SK-N-SH (cell line): Measurements from ENCODE around the gene RCBTB2. TPM values are rescaled to one million over a fixed set of nuclear protein-coding genes. Genes with fewer than 3 reads are reported as not detected.

Experiments
- CTCF ChIA-PET: fragments of 300-600, 350-600 bp; formaldehyde crosslinking; extraction: SDS; loops from one replicate; lab custom pipeline; 2021; lab: Yijun Ruan, JAX
- POLR2A ChIA-PET: fragments of 350-600 bp; sonication (Branson Sonifier 250); formaldehyde crosslinking; extraction: SDS; loops from one replicate; lab custom pipeline; 2020; ENCODE audit warnings: antibody characterized with exemption, inconsistent platforms; lab: Yijun Ruan, JAX
- DNase-seq: peaks from one replicate; pipeline ENCODE4 v3.0.0; 2012
- H2AFZ ChIP-seq: fragments of 200-600 bp; sonication (generic); 2 replicates; pipeline ENCODE4 v1.8.1; 2016; ENCODE audit warnings: antibody characterized with exemption, mild to moderate bottlenecking, low read depth
- H3F3A ChIP-seq: fragments of 200-600 bp; sonication (generic); replicated peaks from 2 replicates; pipeline ENCODE3; 2016; ENCODE audit warnings: antibody characterized with exemption, mild to moderate bottlenecking; ENCODE audit not compliant: insufficient read depth
- H3K27ac ChIP-seq, 2 experiments: fragments of 200-500 bp in 1 of 2; fragments of 200-600 bp in 1 of 2; sonication (Bioruptor generic) in 1 of 2; sonication (generic), shearing (Covaris generic) in 1 of 2; 2 replicates each; pipeline versions ENCODE4 v1.5.1 to v1.6.1; 2014 to 2016; ENCODE audit warnings: low read depth in 2 of 2, inconsistent platforms in 1 of 2, low read length in 1 of 2, mild to moderate bottlenecking in 1 of 2, mixed read lengths in 1 of 2
- H3K27me3 ChIP-seq: fragments of 200-600 bp; sonication (generic), shearing (Covaris generic); 2 replicates; pipeline ENCODE4 v1.6.1; 2016; ENCODE audit warnings: mixed run types; ENCODE audit not compliant: insufficient read depth
- H3K36me3 ChIP-seq, 2 experiments: fragments of 200-500 bp in 1 of 2; fragments of 200-600 bp in 1 of 2; sonication (Bioruptor generic) in 1 of 2; sonication (generic) in 1 of 2; replicated peaks in 1 of 2; 2 replicates each; pipeline versions ENCODE3 to v1.5.1; 2014 to 2016; ENCODE audit warnings: low read length in 1 of 2, mild to moderate bottlenecking in 1 of 2; ENCODE audit not compliant: insufficient read depth in 2 of 2, control insufficient read depth in 1 of 2
- H3K4me1 ChIP-seq, 2 experiments: fragments of 200-500 bp in 1 of 2; fragments of 200-600 bp in 1 of 2; sonication (Bioruptor generic) in 1 of 2; sonication (generic), shearing (Covaris generic) in 1 of 2; 2 replicates each; pipeline versions ENCODE4 v1.5.1 to v1.6.1; 2014 to 2016; ENCODE audit warnings: low read depth in 1 of 2, low read length in 1 of 2, mixed run types in 1 of 2; ENCODE audit not compliant: insufficient read depth in 2 of 2, control insufficient read depth in 1 of 2
- H3K4me2 ChIP-seq: fragments of 200-600 bp; sonication (generic), shearing (Covaris generic); 2 replicates; pipeline ENCODE4 v1.6.1; 2017; ENCODE audit warnings: mixed run types
- H3K4me3 ChIP-seq, 2 experiments: fragments of 200-500 bp in 1 of 2; fragments of 200-600 bp in 1 of 2; sonication (Bioruptor generic) in 1 of 2; sonication (generic), shearing (Covaris generic) in 1 of 2; 2 replicates each; pipeline versions ENCODE4 v1.5.1 to v1.8.1; 2014 to 2016; ENCODE audit warnings: low read depth in 2 of 2, inconsistent platforms in 1 of 2, low read length in 1 of 2, mild to moderate bottlenecking in 1 of 2, mixed read lengths in 1 of 2, moderate library complexity in 1 of 2
- H3K79me2 ChIP-seq: fragments of 200-600 bp; sonication (generic); 2 replicates; pipeline ENCODE4 v1.8.1; 2017; ENCODE audit warnings: mild to moderate bottlenecking; ENCODE audit not compliant: insufficient read depth
- H3K9ac ChIP-seq: fragments of 200-600 bp; sonication (generic); 2 replicates; pipeline ENCODE4 v1.6.1; 2017; ENCODE audit warnings: mixed run types
- H3K9me2 ChIP-seq: fragments of 200-600 bp; sonication (generic); 2 replicates; pipeline ENCODE4 v1.6.1; 2017; ENCODE audit warnings: mixed run types
- H3K9me3 ChIP-seq: fragments of 200-600 bp; sonication (generic); 2 replicates; pipeline ENCODE4 v1.6.1; 2017; ENCODE audit warnings: mixed run types, mild to moderate bottlenecking, moderate library complexity
- H4K20me1 ChIP-seq: fragments of 200-600 bp; sonication (generic); 2 replicates; pipeline ENCODE4 v1.6.1; 2017; ENCODE audit warnings: mild to moderate bottlenecking, mixed run types; ENCODE audit not compliant: insufficient read depth
- CHD2 ChIP-seq: fragments of 150-350 bp; IDR thresholded peaks from 2 replicates; pipeline ENCODE4 v1.6.1; 2018; ENCODE audit warnings: low read length; ENCODE audit not compliant: partially characterized antibody
- ELF1 ChIP-seq: IDR thresholded peaks from 2 replicates; pipeline ENCODE4 v1.4.0; 2012
- FOSL2 ChIP-seq: IDR thresholded peaks from 2 replicates; pipeline ENCODE4 v1.4.0; 2012; ENCODE audit warnings: low read depth, mild to moderate bottlenecking, moderate library complexity, borderline replicate concordance
- FOXJ3 ChIP-seq: sonication (generic); formaldehyde crosslinking; IDR thresholded peaks from 2 replicates; pipeline ENCODE4 v1.5.1; 2020; ENCODE audit warnings: mild to moderate bottlenecking, missing genetic modification reagents
- FOXM1 ChIP-seq: IDR thresholded peaks from 2 replicates; pipeline ENCODE4 v1.4.0; 2012; ENCODE audit warnings: low read depth, mild to moderate bottlenecking
- MEF2A ChIP-seq: IDR thresholded peaks from 2 replicates; pipeline ENCODE4 v1.4.0; 2012; ENCODE audit warnings: low read depth, borderline replicate concordance
- MXI1 ChIP-seq: IDR thresholded peaks from 2 replicates; pipeline ENCODE4 v1.6.1; 2012; ENCODE audit warnings: mild to moderate bottlenecking, low read depth, low read length, improper control_type of control experiment
- NFIC ChIP-seq: IDR thresholded peaks from 2 replicates; pipeline ENCODE4 v1.4.0; 2012; ENCODE audit warnings: borderline replicate concordance
- NRF1 ChIP-seq: IDR thresholded peaks from 2 replicates; pipeline ENCODE4 v1.6.1; 2012; ENCODE audit warnings: low read depth, mild to moderate bottlenecking, low read length
- SMC3 ChIP-seq: IDR thresholded peaks from 2 replicates; pipeline ENCODE4 v1.6.1; 2012; ENCODE audit warnings: low read depth, low read length, improper control_type of control experiment
- TAF1 ChIP-seq: IDR thresholded peaks from 2 replicates; pipeline ENCODE4 v1.6.1; 2012; ENCODE audit warnings: low read depth, mild to moderate bottlenecking, low read length, moderate library complexity, borderline replicate concordance
- TCF12 ChIP-seq: IDR thresholded peaks from 2 replicates; pipeline ENCODE4 v1.4.0; 2012
- USF2 ChIP-seq: fragments of 150-350 bp; IDR thresholded peaks from 2 replicates; pipeline ENCODE4 v1.6.1; 2017; ENCODE audit warnings: antibody characterized with exemption, low read length, low read depth, borderline replicate concordance
- WGBS: methylation state at CpG from one replicate; pipeline ENCODE4 v1.1.6; 2017; ENCODE audit warnings: low lambda C conversion rate; 5-methylcytosine and 5-hydroxymethylcytosine counted together
- polyA plus RNA-seq, 3 experiments: library from polyadenylated mRNA; depleted of rRNA; stranded (reverse); fragments of >200 nt; gene quantifications; 2 replicates each; pipeline ENCODE4 v1.2.3, GENCODE V29; 2012
- TF ChIP-seq, protein P1 (sequence below): IDR thresholded peaks from 2 replicates; pipeline ENCODE4 v1.4.0; 2012; ENCODE audit warnings: low read depth, borderline replicate concordance
- TF ChIP-seq, protein P2 (sequence below): IDR thresholded peaks from 2 replicates; pipeline ENCODE4 v1.4.0; 2012; ENCODE audit warnings: low read depth
- TF ChIP-seq, protein P3 (sequence below): IDR thresholded peaks from 2 replicates; pipeline ENCODE4 v1.4.0; 2012; ENCODE audit warnings: low read depth, borderline replicate concordance
- TF ChIP-seq, protein P4 (sequence below): fragments of 150-350 bp; IDR thresholded peaks from 2 replicates; pipeline ENCODE4 v1.6.1; 2016; ENCODE audit warnings: mild to moderate bottlenecking, low read depth, low read length

RCBTB2 gene
- polyA plus RNA-seq, 1 of the 3 experiments (the other 2 are of a cell fraction): 2.8 TPM

- ChIA-PET CTCF (interaction anchor here (1.0 kb wide), 1 partner anchor 24 kb away, joined by 3 read pairs; no protein-coding TSS in a partner anchor), POLR2A (no interaction called here)
- Histone ChIP-seq H3K4me2 (no peak overlapping the region; the same call in 1 of the 2 replicates), H4K20me1 (no peaks in the 10 kb centered on the region), H3K9ac (no peak overlapping the region), H3K9me2 (no peaks in the 10 kb centered on the region), H3K4me3 (no peak overlapping the region), H3K4me1 (no peaks in the 10 kb centered on the region), H3K27me3 (no peaks in the 10 kb centered on the region), H3F3A (no peaks in the 10 kb centered on the region), H3K9me3 (no peaks in the 10 kb centered on the region), H3K27ac (no peak overlapping the region; a peak in 1 of 4 replicates), H3K36me3 (no peaks in the 10 kb centered on the region), H2AFZ (no peak overlapping the region), H3K79me2 (no peaks in the 10 kb centered on the region)
- 60% methylated on average over 4 of the region's 4 CpGs for WGBS
- peak; percentile 55; the same call in 1 of the 2 replicates for TF ChIP-seq FOSL2
- TF ChIP-seq, protein P1, sequence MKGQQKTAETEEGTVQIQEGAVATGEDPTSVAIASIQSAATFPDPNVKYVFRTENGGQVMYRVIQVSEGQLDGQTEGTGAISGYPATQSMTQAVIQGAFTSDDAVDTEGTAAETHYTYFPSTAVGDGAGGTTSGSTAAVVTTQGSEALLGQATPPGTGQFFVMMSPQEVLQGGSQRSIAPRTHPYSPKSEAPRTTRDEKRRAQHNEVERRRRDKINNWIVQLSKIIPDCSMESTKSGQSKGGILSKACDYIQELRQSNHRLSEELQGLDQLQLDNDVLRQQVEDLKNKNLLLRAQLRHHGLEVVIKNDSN: no peak
- no peak for DNase-seq
These were observed 32.2 kb downstream of the RCBTB2 start for GRCh38 chr13:48500652-48501197.

- no peaks in the 10 kb centered on the region for H3K9me3 ChIP-seq
- peaks cover 0 to 7% of the 10 kb centered on the region in 2 experiments; a peak in 2 of 4 replicates for H3K4me1 ChIP-seq
- no peak for DNase-seq
- TF ChIP-seq, protein P2, sequence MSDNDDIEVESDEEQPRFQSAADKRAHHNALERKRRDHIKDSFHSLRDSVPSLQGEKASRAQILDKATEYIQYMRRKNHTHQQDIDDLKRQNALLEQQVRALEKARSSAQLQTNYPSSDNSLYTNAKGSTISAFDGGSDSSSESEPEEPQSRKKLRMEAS: no peak
- no peak for TF ChIP-seq FOXJ3 (CRISPR knock-in tag)
- no peak for TF ChIP-seq MXI1
- TF ChIP-seq, protein P1: no peak
- TF ChIP-seq TCF12: no peak
- no peak for TF ChIP-seq FOSL2
- TF ChIP-seq ELF1: no peak
- no peak for TF ChIP-seq NRF1
- TF ChIP-seq, protein P3, sequence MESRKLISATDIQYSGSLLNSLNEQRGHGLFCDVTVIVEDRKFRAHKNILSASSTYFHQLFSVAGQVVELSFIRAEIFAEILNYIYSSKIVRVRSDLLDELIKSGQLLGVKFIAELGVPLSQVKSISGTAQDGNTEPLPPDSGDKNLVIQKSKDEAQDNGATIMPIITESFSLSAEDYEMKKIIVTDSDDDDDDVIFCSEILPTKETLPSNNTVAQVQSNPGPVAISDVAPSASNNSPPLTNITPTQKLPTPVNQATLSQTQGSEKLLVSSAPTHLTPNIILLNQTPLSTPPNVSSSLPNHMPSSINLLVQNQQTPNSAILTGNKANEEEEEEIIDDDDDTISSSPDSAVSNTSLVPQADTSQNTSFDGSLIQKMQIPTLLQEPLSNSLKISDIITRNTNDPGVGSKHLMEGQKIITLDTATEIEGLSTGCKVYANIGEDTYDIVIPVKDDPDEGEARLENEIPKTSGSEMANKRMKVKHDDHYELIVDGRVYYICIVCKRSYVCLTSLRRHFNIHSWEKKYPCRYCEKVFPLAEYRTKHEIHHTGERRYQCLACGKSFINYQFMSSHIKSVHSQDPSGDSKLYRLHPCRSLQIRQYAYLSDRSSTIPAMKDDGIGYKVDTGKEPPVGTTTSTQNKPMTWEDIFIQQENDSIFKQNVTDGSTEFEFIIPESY: no peak
- TF ChIP-seq MEF2A: no peak
- no peak for TF ChIP-seq NFIC
- TF ChIP-seq, protein P4, sequence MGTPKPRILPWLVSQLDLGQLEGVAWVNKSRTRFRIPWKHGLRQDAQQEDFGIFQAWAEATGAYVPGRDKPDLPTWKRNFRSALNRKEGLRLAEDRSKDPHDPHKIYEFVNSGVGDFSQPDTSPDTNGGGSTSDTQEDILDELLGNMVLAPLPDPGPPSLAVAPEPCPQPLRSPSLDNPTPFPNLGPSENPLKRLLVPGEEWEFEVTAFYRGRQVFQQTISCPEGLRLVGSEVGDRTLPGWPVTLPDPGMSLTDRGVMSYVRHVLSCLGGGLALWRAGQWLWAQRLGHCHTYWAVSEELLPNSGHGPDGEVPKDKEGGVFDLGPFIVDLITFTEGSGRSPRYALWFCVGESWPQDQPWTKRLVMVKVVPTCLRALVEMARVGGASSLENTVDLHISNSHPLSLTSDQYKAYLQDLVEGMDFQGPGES: no peak
- no peak for TF ChIP-seq TAF1
- no peak for TF ChIP-seq FOXM1
- TF ChIP-seq SMC3: no peak
- TF ChIP-seq CHD2: no peak
- no peak for TF ChIP-seq USF2
- H3K36me3 ChIP-seq: no peaks in the 10 kb centered on the region
- peaks cover 5% of the 10 kb centered on the region for H3F3A ChIP-seq
- H2AFZ ChIP-seq: no peak overlapping the region
- no peaks in the 10 kb centered on the region for H3K27me3 ChIP-seq
- no peaks in the 10 kb centered on the region for H4K20me1 ChIP-seq
- H3K79me2 ChIP-seq: no peaks in the 10 kb centered on the region
- H3K9me2 ChIP-seq: no peaks in the 10 kb centered on the region
- H3K27ac ChIP-seq: no peak overlapping the region
- 100% methylated on average over 2 of the region's 2 CpGs for WGBS
- H3K9ac ChIP-seq: no peak overlapping the region
- no peak overlapping the region for H3K4me2 ChIP-seq
- POLR2A ChIA-PET: no interaction called here
- CTCF ChIA-PET: interaction anchor here (1.7 kb wide), 1 partner anchor 18 kb away, joined by 3 read pairs; no protein-coding TSS in a partner anchor
- no peak overlapping the region for H3K4me3 ChIP-seq
These were observed 35.2 kb downstream of the RCBTB2 start for GRCh38 chr13:48497669-48498068.
